Measurements from ENCODE around the gene GAN. TPM values are rescaled to one million over a fixed set of nuclear protein-coding genes. Genes with fewer than 3 reads are reported as not detected.

GAN gene
- total RNA-seq, 1 experiment from 2014 or later, result 22.5 TPM

- H3K9ac ChIP-seq (ENCODE audit: low read length), result no peak overlapping the region
- ATAC-seq, result no peak
- H3K36me3 ChIP-seq (ENCODE audit: control insufficient read depth in 1 of 2, insufficient read depth in 2 of 2, low read length in 2 of 2), result no peaks in the 10 kb centered on the region
- H2AFZ ChIP-seq (ENCODE audit: low read depth, low read length, poor library complexity, severe bottlenecking), result no peak overlapping the region
- no peak for DNase-seq (ENCODE audit: low read depth, low spot score)
- H3K4me3 ChIP-seq (replicated peaks in 1 of 2; ENCODE audit: low read depth in 1 of 2, low read length in 2 of 2), result no peak overlapping the region
- no TSS peak for BruUV-seq (replicated peaks)
- ChIA-PET CTCF (no interaction called here), RAD21 (ENCODE audit: low non-redundant PET in 1 of 2, low total read pairs in 2 of 2, uncharacterized antibody in 2 of 2, unreplicated experiment in 2 of 2) (no interaction called here), POLR2A (no interaction called here)
- no peak overlapping the region for H3K4me2 ChIP-seq (ENCODE audit: low read length)
- H3K27ac ChIP-seq (ENCODE audit: low read depth, low read length), result no peak overlapping the region
- H4K20me1 ChIP-seq (ENCODE audit: insufficient read depth), result no peaks in the 10 kb centered on the region
- TF ChIP-seq CEBPB (IDR thresholded peaks at IDR 0.05; ENCODE audit: low read depth), result no peak
- TF ChIP-seq SIN3A (IDR thresholded peaks at IDR 0.05; ENCODE audit: low read depth), result no peak
- no peak for TF ChIP-seq POLR2A (IDR thresholded peaks at IDR 0.05; ENCODE audit: borderline replicate concordance, extremely low read depth, insufficient read depth, insufficient read length)
- no peak for TF ChIP-seq EGR1 (IDR thresholded peaks at IDR 0.05; ENCODE audit: low read depth)
- no peak for TF ChIP-seq EZH2 (IDR thresholded peaks at IDR 0.05)
- TF ChIP-seq TCF7L2 (IDR thresholded peaks at IDR 0.05; ENCODE audit: borderline replicate concordance, extremely low read depth, insufficient read depth, insufficient read length), result no peak
- no peak for TF ChIP-seq ATF3 (IDR thresholded peaks at IDR 0.05)
- TF ChIP-seq JUND (IDR thresholded peaks at IDR 0.05), result no peak
- no peak for TF ChIP-seq ZNF274 (IDR thresholded peaks at IDR 0.05; ENCODE audit: low read depth, low read length)
- no peak for TF ChIP-seq CTCF (IDR thresholded peaks at IDR 0.05 in 2 of 3, conservative IDR thresholded peaks at IDR 0.05 in 1 of 3; ENCODE audit: borderline replicate concordance in 1 of 3, insufficient read depth in 1 of 3, low read depth in 2 of 3, low read length in 2 of 3)
- no peak for TF ChIP-seq CBX3 (IDR thresholded peaks at IDR 0.05; ENCODE audit: low read depth)
- no peak for TF ChIP-seq POLR2AphosphoS5 (IDR thresholded peaks at IDR 0.05; ENCODE audit: low read depth, low read length)
- no peak for TF ChIP-seq YY1 (IDR thresholded peaks at IDR 0.05; ENCODE audit: extremely low read depth, insufficient replicate concordance, low read depth, low read length)
- no peak for TF ChIP-seq RAD21 (IDR thresholded peaks at IDR 0.05; ENCODE audit: low read depth)
- no peak for TF ChIP-seq SP1 (IDR thresholded peaks at IDR 0.05; ENCODE audit: low read depth)
- no peaks in the 10 kb centered on the region for H3K27me3 ChIP-seq (ENCODE audit: insufficient read depth, low read length)
- peaks cover 0 to 13% of the 10 kb centered on the region in 2 experiments; a peak in 2 of 4 replicates for H3K4me1 ChIP-seq (ENCODE audit: control insufficient read depth in 1 of 2, insufficient read depth in 2 of 2, low read length in 2 of 2)
- H3K79me2 ChIP-seq (ENCODE audit: insufficient read depth, low read length), result no peaks in the 10 kb centered on the region
- intact Hi-C loops (cut with micrococcal nuclease), result no loop called here
- no peaks in the 10 kb centered on the region for H3K9me2 ChIP-seq (ENCODE audit: insufficient read depth)
- H3K9me3 ChIP-seq (ENCODE audit: control insufficient read depth in 1 of 2, insufficient read depth in 1 of 2, low read depth in 1 of 2, low read length in 2 of 2), result no peaks in the 10 kb centered on the region
These were observed 46.3 kb upstream of the GAN start for GRCh38 chr16:81268509-81268908.

Data from HCT116 (cell line).